GM21529 (cell line): ENCODE measurements around the gene SPRN.
"Not testable (repeated sequence)": the region's sequence is repeated elsewhere in the genome, so short reads cannot be mapped to it uniquely, and the experiment has no call there.

Experiments used
- ATAC-seq: cut with Tn5 transposase; IDR thresholded peaks from one replicate; pipeline ENCODE4 v1.9.1; 2021; ENCODE audit not compliant: unreplicated experiment

The SPRN gene

DNA sequence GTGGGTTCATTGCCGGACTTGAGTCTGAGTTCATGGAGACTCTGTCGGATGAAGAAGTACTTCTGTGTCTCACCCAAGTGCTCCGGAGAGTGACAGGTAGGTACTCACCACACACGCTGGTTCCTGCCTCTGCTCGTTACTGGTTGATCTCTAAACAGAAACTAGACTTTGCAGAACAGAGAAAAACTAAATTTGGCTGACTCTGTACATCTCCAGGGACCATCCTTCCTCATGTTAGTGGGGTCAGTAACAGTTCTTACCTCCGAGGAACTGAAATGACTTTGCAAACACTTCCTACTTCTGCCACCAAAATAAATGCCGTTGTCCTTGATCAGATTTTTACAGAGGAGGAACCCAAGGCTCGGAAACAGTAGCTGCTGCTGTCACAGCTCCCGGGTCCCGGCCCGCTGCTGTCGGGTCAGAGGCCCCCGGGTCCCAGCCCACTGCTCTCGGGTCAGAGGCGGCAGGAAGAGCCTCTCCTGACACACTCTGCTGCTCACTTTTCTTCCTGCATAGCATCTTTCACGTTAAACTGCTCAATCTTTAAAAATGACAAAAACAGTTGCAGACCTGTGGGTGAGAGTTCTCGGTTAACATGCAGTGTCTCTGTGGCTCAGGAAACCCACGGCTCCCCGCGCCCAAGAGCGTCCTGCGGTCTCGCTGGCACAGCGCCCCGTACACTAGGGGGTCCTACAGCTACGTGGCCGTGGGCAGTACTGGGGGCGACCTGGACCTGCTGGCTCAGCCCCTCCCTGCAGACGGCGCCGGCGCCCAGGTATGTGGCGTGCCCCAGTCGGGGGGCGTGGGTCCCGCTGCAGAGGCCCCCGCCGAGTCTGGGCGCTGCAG is 35.2 kb downstream of the SPRN start:
- ATAC-seq = peak; percentile 81

DNA sequence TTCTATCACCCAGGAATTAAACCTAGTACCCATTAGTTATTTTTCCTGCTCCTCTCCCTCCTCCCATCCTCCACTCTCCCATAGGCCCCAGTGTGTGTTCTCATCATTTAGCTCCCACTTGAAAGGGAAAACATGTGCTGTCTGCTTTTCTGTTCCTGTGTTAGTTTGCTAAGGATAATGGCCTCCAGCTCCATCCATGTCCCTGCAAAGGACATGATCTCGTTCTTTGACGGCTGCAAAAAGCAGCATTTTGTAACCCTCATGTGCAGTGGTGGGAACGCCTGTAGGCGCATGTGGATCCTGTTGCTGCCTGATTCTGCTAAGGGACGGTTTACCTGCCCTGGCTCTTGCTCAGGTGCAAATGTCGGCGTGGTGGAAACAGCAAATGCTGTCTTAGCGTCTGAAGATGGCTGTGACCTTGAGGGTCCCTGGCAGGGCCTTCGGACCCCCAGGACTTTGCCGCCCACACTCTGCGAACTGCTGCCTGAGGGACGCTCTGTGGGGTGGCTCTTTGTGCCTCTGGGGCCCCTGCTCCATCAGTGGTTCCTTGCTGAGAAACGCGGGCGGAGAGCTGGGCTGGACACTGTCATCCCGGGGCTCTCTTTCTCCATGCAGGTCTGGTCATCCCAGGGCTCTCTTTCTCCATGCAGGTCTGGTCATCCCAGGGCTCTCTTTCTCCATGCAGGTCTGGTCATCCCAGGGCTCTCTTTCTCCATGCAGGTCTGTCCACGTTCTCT is 36.0 kb downstream of the SPRN start:
- ATAC-seq = peak; percentile 3

DNA sequence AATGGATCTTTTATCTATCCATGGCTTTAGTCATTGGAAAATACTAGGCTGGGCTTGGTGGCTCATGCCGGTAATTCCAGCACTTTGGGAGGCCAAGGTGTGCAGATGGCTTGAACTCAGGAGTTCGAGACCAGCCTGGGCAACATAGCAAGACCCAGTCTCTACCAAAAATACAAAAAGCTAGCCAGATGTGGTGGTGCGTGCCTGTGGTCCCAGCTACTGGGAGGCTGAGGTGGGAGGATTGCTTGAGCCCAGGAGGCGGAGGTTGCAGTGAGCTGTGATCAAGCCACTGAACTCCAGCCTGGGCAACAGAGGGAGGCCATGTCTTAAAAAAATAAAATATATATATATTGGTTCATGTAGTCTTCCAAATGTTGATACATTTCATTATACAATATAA is 37.5 kb downstream of the SPRN start:
- not testable (repeated sequence) for ATAC-seq

DNA sequence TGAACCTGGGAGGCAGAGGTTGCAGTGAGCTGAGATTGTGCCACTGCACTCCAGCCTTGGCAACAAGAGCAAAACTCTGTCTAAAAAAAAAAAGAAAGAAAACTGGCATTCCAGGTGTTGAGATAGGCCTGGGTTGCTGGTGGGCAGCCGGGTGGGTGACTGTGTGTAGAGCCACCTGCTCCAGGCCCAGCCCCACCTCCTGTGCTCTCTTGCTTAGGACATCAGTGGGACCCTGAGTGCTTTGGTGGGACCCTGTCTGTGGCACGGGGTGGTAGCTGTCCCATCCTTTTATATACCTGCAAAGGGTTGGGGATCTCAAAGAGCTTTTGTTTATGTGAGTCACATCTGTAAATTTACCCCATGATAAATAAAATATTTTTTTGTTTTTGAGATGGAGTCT is 39.2 kb downstream of the SPRN start:
- ATAC-seq = no peak

DNA sequence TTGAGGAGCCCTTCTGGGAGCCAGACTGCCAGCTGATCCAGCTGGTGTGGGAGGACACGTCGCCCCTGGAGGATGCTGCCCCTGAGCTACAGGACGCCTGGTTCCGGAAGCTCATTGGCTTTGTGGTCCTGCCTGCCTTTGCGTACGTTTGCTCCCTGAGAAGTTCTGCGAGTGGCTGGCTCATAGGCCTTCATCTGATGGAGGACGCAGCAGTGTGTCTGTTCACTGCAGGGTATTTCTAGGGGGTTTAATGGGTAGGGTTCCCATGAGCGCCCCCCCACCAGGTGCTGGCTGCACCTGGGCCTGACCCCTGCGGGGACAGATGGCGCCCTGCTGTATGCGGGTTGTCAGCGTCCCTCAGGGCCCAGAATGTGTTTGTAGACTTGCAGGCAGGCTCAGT is 40.4 kb downstream of the SPRN start:
- ATAC-seq = no peak

DNA sequence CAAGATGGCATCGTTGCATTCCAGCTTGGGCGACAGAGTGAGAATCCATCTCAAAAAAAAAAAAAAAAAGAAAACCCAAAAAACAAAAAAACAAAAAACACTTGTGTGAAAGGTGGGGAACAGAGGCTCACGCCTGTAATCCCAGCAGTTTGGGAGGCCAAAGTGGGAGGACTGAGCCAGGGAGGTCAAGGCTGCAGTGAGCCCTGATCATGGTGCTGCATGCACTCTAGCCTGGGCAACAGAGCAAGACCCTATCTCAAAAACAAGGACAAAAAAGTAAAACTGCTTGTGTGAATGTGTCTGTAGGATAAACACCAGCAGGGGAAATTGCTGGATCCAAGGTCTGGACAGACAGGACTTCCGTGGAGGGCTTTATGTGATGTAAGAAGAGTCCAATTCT is 40.9 kb downstream of the SPRN start:
- ATAC-seq = no peak

DNA sequence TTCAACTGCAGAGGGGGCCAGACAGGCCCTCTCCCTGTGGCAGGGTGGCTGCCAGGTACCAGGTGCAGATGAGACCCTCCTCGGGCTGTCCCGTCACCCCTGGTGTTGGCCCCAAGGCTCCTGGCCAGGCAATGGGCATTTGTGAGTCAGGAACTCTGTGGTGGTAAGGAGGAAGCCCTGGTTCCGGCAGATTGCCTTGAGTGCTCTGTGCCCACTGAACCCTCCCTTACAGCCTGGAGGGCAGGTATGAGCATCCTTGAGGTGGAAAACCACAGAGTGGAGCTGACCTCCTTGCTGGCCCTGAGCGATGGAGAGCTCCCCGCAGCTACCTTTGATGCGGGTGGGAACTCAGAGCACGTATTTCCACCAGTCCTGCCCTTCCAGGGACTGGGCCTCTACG is 43.4 kb downstream of the SPRN start:
- ATAC-seq = no peak

DNA sequence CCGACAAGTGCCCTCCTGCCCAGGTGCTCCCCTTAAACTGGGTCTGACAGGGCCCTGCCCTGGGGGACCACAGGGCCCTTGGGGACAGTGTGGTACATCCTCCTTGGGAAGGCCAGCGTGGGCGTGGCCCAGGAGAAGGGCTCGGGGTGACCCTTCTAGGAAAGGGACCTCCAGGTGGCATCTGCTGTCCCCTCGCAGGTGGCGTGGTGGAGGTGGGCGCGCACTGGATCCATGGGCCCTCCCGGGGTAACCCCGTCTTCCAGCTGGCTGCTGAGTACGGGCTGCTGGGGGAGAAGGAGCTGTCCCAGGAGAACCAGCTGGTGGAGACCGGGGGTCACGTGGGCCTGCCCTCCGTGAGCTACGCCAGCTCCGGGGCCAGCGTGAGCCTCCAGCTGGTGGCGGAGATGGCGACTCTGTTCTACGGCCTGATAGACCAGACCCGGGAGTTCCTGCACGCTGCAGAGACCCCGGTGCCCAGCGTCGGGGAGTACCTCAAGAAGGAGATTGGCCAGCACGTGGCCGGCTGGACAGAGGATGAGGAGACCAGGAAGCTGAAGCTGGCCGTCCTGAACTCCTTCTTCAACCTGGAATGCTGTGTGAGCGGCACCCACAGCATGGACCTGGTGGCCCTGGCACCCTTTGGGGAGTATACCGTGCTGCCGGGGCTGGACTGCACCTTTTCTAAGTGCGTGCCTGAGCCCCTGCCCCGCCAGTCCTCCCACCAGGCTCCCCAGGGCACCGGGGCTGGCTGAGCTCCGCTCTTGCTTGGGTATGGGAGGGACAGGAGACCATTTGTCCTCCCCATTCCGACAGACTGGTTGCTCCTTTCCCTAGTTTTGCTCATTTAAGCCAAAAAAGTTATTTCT is 44.4 kb downstream of the SPRN start:
- no peak for ATAC-seq

DNA sequence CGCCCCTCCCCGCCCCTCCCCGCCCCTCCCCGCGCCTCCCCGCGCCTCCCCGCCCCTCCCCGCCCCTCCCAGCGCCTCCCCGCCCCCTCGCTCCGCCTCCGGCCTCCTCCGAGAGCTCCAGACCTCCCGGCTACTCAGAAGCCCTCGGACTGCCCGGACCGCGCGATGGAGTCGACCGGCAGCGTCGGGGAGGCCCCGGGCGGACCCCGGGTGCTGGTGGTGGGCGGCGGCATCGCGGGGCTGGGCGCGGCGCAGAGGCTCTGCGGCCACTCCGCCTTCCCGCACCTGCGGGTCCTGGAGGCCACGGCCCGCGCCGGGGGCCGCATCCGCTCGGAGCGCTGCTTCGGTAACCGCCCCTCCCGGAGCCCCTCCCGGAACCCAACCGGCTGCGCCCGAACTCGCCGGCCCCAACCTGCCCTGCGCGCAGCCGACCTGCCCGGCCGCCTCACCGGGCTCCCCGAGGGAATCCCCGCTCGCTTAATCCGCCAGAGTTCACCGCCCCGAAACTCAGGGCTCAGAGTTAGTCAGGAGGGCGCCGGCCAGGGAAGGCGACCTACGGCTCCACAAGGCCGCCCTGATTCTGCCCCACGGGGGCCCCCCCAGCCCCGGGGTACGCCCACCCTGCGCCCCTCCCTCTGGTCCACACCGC is 45.1 kb downstream of the SPRN start, which contains the start of gene PAOX:
TSS of gene PAOX (plus strand) at position 111 of the 649 bp plus-strand sequence. CDS start at position 166, 55 bp downstream.
- ATAC-seq = peak; percentile 59

DNA sequence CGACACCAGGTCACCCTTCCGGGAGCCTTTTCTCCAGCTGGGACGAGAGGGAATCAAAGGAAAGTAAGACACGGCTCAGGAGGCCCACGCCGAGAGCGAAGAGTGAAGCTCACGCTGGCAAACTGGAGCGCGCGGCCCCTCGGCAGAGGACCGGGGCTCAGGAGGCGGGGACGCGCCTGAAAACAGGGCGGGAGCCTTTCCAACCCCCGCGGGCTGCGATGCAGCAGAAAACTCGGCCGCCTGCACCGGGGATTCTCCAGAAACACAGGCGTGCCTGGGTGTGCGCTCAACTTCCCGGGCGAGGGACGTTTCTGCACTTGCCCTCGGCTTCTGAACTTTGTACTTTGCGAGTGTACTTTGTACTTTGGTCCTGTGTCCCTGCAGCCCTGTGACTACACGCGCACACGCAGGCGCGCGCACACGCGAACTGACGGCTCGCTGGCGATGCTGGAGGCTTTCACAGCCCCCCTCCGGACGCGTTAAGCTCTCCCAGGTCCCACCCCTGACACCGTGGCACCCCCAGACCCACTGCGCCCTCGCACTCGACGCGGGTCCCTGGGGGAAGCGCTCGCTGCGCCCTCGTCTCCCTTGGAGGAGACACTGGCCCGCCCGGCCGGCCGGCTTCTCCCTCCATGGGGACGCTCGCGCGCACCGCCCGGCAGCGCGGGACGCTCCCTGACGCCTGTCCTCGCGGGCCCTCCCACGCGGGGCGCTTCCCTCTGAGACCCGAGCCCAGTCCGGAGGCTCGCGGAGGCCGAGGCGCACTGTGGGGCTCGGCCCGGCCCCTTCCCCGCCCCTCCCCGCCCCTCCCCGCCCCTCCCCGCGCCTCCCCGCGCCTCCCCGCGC is 46.0 kb downstream of the SPRN start:
- ATAC-seq = peak; percentile 40

DNA sequence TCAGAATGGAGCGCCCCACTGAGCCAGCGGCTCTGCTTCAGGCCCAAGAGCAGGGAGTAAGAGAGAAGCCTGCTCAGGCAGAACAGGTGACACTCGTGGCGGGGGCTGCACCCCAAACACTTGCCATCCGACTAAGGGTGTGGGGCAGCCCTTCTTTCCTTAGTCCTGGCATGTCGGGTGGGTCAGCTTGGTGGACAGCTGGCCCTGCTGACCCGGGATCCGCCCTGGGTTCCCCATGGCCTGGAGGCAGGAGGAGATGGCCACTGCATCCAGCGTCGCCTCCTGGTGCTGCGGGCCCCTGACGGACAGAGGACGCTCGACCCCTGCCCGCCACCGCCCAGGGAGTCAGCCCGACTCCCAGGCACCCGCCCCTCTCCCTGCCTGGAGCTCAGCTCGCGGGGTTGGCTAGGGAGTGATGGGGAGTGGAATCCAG is 46.6 kb downstream of the SPRN start:
- ATAC-seq = no peak

DNA sequence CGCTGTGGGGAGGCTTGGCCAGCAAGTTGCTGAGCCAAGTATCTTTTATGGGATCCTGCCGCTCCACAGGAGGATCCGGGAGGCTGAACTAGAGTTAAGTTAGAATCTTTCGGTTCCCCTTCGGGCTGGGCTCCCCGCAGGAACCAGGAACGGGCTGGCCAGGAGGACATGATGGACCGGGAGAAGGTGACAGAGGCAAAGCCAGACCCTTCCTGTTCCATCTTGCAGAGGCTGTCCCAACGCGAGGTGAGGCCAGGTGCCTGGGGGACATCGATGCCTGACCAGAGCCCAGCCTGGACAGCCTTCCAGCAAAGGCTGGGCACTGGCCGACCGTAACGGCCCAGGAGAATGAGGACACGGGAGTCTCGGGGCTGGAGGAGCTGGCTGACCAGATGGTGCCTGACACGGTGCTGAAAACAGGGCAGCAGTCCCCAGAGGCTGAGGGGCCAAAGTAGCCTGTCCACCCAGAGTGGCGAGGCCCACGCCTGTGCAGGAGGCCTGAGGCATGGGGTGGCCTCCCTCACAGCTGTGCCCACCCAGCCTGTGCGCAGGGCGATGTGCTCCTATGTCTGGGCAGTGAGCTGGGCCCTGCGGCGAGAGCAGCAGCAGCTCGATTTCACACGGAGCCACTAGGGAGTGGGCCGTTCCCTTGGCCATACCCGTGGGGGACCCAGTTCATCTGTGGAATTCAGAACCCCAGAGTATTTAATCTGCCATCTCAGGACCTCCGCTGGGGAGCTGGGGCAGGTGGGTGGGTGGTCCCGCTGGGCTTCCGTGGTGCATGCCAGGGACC is 47.2 kb downstream of the SPRN start:
- no peak for ATAC-seq

DNA sequence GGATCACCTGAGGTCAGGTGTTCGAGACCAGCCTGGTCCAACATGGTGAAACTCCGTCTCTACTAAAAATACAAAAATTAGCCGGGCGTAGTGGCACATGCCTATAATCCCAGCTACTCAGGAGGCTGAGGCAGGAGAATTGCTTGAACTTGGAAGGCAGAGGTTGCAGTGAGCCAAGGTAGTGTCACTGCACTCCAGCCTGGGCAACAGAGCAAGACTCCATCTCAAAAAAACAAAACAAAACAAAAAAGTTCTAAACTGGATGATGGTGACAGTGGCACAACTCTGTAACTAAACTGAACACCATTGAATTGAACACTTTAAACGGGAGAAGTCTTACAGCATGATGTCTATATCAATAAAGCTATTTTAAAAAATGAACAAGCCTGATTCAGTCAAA is 48.2 kb downstream of the SPRN start:
- not testable (repeated sequence) for ATAC-seq

DNA sequence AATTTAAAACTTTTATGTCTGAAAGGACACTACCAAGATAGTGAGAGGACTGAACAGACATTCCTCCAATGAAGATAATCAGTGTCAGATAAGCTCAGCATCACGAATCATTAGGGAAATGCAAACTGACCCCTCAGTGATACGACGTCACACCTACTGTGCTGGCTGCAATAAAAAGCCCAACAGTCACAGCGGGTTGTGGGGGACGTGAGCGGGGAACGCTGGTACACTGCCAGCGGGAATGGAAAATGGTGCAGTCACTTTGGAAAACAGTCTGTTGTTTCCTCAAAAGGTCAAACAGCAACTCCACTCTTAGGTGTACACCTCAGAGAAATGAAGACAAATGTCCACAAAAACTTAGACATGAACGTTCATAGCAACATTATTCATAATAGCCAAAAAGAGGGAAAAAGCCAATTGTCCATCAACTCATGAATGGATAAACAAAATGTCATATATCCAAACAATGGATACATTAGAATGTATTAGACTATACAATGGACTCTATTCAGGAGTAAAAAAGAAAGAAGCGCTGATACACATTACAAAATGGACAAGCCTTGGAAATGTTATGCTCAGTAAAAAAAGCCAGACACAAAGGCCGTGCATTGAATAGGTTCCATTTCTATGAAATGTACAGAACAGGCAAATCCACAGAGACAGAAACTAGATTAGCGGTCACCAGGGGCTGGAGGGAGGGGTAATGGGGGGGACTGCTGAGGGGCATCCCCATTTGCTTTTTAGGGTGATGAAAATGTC is 48.9 kb downstream of the SPRN start:
- no peak for ATAC-seq

DNA sequence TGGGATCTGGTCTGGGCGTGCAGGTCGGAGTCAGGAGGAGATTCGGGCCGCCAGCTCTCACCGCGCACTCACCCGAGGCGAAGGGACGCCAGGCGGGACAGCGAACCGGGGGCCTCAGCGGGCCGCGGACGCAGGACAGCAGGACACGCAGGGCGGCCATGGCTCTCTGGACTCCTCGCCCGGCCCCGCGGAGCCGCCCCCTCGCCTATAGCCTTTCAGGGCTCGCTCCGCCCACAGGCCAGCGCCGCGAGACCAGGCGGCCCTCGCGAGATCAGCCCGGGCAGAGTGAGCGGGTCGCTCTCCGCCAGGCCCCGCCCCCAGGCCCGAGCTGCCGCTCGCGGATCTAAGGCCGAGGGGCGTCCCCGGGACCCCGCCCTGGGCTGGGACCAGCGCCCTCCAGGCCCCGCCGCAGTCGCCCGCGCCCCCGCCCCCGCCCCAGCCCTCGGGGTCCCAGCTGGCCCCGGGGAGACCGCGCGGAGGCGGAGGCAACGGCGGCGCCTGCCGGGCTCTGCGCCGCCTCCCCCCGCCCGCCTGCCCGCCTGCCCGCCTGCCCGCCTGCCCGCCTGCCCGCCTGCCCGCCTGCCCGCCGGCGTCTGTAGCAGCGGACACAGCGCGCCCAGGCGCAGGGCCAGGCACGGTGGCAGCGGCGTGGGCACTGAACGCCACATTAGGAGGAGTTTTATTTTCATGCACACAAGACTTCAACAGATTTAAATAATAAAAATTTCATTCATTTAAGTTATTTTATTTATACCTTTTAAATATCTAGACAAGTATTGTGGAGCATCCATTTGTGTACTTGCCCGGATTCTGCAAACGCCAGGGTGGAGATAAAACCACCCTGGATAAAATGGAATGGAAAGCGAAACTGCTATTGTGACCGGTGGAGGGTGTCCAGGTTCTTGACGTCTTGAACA is 51.0 kb downstream of the SPRN start, which contains the start of gene ECHS1:
TSS of gene ECHS1 (minus strand) at position 181 of the 917 bp plus-strand sequence. CDS start at position 160, 21 bp downstream.
- peak; percentile 96 for ATAC-seq

DNA sequence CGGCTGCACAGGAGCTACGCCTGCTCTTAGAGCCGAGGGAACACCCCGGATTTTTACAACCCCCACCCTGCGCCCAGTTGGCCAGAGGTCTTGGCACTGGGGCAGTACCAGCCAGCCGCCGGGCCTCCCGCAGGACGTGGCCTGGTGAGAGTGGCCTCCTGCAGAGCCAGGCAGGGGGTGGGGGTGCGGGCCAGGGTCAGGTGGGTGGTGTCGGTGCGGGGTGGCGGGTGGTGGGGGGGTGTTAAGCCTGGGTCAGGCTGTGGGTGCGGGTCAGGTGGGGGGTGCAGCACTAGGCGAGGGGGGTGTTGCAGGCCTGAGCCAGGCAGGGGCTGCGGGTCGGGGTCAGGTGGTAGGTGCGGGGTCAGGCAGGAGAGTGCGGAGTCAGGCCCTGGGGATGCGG is 51.9 kb downstream of the SPRN start:
- ATAC-seq = no peak
